HepG2 (cell line): ENCODE data around the gene ANO5.

ENCODE experiments used
- BRCA1 ChIP-seq: sonication (generic); formaldehyde crosslinking; IDR thresholded peaks from 2 replicates; pipeline ENCODE4 v1.4.0; 2020; ENCODE audit warnings: missing genetic modification reagents
- GABPB1 ChIP-seq: IDR thresholded peaks from 2 replicates; pipeline ENCODE4 v1.6.1; 2016; ENCODE audit warnings: mild to moderate bottlenecking, missing genetic modification reagents, moderate library complexity, missing compliant biosample characterization
- JUND ChIP-seq: sonication (generic); formaldehyde crosslinking; IDR thresholded peaks from 2 replicates; pipeline ENCODE4 v1.8.0; 2022; ENCODE audit warnings: mild to moderate bottlenecking, missing genetic modification reagents
- MEF2D ChIP-seq: sonication (generic); formaldehyde crosslinking; IDR thresholded peaks from 2 replicates; pipeline ENCODE4 v1.5.1; 2020; ENCODE audit warnings: mild to moderate bottlenecking, missing genetic modification reagents
- XRCC5 ChIP-seq: fragments of 200-400 bp; formaldehyde crosslinking; optimal IDR thresholded peaks from 2 replicates; pipeline ENCODE3; 2017; ENCODE audit warnings: mild to moderate bottlenecking, low read length
- YY1 ChIP-seq: IDR thresholded peaks from 2 replicates; pipeline ENCODE4 v1.6.1; 2011; ENCODE audit warnings: low read length, low read depth, moderate library complexity, mild to moderate bottlenecking; ENCODE audit not compliant: insufficient read depth, insufficient replicate concordance
- ZNF337 ChIP-seq: sonication (generic); formaldehyde crosslinking; IDR thresholded peaks from 2 replicates; pipeline ENCODE4 v1.5.1; 2020; ENCODE audit warnings: missing genetic modification reagents, low read depth, mild to moderate bottlenecking, borderline replicate concordance
- ZNF501 ChIP-seq: sonication (generic); formaldehyde crosslinking; IDR thresholded peaks from 2 replicates; pipeline ENCODE4 v1.5.1; 2020; ENCODE audit warnings: mild to moderate bottlenecking, moderate library complexity, missing genetic modification reagents
- ZNF768 ChIP-seq: sonication (generic); formaldehyde crosslinking; IDR thresholded peaks from 2 replicates; pipeline ENCODE4 v1.4.0; 2020; ENCODE audit warnings: missing genetic modification reagents
- TF ChIP-seq, protein P1 (sequence below), 2 experiments: sonication (generic) in 1 of 2; formaldehyde crosslinking in 1 of 2; IDR thresholded peaks; 2 replicates each; pipeline versions ENCODE4 v1.4.0 to v1.6.1; 2018 to 2020; ENCODE audit warnings: missing genetic modification reagents in 2 of 2, borderline replicate concordance in 1 of 2, low read depth in 1 of 2, mild to moderate bottlenecking in 1 of 2, missing biosample characterization in 1 of 2

DNA sequence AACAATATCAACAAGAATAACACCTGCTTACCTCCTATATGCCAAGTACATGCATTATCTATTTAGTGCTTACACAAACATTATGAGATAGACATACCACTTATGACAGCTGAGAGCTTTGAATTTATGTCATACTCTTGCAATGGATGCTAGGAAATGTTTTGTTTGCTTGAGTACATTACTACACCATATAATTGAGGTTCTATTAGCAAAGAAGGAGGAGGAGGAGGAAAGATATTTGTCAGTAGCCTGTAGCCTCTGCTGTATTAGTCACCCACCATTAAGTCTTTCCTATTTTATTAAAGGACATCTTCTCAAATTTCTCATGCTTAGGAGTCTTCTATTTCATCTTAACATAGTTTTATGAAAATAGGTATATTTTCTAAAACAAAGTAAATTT, 6.4 kb downstream of the ANO5 start:
- no peak for TF ChIP-seq GABPB1 (CRISPR knock-in tag)
- no peak for TF ChIP-seq MEF2D (CRISPR knock-in tag)
- TF ChIP-seq BRCA1 (CRISPR knock-in tag), result no peak
- no peak for TF ChIP-seq YY1
- no peak for TF ChIP-seq ZNF768
- no peak for TF ChIP-seq JUND (CRISPR knock-in tag)
- no peak for TF ChIP-seq ZNF501 (CRISPR knock-in tag)
- no peak for TF ChIP-seq XRCC5
- TF ChIP-seq ZNF337, result no peak
- TF ChIP-seq, protein P1, sequence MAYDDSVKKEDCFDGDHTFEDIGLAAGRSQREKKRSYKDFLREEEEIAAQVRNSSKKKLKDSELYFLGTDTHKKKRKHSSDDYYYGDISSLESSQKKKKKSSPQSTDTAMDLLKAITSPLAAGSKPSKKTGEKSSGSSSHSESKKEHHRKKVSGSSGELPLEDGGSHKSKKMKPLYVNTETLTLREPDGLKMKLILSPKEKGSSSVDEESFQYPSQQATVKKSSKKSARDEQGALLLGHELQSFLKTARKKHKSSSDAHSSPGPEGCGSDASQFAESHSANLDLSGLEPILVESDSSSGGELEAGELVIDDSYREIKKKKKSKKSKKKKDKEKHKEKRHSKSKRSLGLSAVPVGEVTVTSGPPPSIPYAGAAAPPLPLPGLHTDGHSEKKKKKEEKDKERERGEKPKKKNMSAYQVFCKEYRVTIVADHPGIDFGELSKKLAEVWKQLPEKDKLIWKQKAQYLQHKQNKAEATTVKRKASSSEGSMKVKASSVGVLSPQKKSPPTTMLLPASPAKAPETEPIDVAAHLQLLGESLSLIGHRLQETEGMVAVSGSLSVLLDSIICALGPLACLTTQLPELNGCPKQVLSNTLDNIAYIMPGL (CRISPR knock-in tag; IDR thresholded peaks at IDR 0.05; ENCODE audit: borderline replicate concordance in 1 of 2, low read depth in 1 of 2), result no peak
